Stimulated activated CD4-positive, alpha-beta T cell treated with anti-CD3 and anti-CD28 coated beads, Interleukin-1b, Interleukin-23, amount 100 ng/mL, for 48 hours (primary cell): ENCODE measurements around the gene RRP15.

Experiments
- DNase-seq: peaks from one replicate; pipeline ENCODE4 v3.0.0-alpha.2; 2020

RRP15 gene, protein sequence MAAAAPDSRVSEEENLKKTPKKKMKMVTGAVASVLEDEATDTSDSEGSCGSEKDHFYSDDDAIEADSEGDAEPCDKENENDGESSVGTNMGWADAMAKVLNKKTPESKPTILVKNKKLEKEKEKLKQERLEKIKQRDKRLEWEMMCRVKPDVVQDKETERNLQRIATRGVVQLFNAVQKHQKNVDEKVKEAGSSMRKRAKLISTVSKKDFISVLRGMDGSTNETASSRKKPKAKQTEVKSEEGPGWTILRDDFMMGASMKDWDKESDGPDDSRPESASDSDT

DNA sequence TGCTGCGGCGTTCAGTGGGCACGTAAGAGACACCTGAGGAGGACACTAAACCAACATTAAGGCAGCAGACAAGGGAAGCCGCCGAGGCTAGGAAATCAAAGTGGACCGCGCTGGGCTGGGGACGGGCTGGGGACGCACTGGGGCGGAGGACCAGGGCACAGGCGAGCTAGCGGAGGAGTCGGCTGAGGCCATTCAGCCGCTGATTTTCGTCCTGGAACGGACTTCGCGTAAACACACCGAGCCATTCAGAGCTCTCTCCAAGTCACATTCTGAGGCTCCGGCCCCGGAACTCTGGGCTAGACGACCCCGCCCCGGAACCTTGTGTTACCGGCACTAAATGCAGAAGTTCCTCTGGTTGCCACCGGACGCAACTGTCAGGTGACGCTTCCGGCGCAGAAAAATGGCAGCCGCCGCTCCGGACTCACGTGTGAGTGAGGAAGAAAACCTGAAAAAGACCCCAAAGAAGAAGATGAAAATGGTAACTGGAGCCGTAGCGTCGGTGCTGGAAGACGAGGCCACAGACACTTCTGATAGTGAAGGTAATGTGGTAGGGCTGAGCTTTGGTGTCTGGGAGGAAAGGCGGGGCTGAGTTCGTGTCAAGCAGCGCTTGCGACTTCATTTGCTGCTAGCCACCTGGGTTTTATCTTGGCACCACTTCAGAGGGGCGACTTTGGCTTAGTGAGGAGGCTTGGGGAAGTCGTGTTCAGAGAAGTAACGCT lies at the start of gene RRP15:
Gene RRP15, plus strand, starts transcription at position 377 of the 719 bp plus-strand sequence. Its CDS starts 24 bp downstream, at position 401.
- DNase-seq, result peak; percentile 88

DNA sequence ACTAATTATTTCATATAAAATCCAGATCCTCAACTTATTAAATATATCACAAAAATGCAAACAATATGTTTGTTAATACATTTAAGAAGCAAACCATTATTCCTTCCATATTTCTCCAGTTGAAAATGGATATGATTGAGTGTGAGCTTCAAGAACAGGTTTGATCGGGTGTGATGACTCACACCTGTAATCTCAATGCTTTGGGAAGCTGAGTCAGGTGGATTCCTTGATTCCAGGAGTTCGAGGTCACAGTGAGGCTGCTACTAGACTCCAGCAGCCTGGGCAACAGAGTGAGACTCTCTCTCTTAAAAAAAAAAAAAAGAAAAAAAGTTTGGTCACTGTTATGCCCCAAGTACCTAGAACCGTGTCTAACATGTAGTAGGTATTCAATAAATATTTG lies 42.9 kb upstream of the RRP15 start:
- no peak for DNase-seq

DNA sequence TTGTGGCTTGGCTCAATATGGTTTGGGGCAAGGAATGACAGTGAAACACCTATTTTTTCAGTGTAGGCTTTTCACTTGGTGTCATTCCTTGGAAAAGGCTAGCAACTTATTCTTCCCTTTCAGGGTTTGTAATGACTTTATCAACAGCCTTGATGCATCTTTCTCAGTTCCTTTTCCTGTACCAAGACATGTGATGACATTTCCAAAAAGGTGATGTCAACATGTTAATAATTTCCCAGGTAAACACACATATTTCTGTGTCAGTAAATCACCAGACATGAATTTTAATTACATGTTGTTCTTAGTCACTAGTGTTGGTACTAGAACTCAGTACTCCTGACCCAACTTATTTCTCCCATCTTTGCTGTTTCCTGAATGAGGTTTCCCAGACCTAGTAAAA lies 37.8 kb upstream of the RRP15 start:
- no peak for DNase-seq

DNA sequence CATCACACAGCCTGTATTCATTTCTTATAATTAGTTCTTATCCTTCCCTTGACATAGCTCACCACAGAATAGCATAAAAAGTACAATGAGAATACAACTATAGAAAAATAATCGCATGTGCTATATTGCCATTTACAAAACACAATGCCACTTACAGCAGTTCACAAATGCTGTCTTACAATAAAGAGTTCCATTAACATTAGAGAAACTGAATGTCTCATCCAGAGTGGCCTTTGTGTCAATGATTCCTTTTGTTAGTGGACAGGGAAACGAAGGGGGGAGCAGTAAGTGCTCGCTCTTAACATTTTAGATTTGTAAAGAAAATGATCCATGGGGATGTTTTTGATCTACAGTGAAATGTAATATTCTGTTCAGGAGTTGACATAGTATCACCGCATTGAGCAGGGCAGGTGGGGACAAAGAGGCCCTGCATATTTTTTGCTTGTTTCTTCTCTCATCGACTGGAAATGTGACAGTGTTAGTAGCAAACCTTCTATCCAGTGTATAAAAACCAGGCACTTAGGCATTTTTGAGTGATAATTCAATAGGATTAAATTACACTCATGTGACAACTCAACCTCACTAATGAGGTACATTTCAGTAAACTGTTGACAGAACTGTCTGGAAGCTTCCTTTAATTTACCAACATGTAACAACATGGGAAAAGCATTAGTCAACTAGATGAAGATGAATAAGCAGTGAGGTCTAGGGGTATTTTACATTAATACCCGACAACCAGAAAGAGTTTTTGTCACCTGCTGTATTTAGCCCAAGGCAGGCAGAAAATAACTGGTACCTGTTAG lies 35.6 kb upstream of the RRP15 start:
- no peak for DNase-seq

DNA sequence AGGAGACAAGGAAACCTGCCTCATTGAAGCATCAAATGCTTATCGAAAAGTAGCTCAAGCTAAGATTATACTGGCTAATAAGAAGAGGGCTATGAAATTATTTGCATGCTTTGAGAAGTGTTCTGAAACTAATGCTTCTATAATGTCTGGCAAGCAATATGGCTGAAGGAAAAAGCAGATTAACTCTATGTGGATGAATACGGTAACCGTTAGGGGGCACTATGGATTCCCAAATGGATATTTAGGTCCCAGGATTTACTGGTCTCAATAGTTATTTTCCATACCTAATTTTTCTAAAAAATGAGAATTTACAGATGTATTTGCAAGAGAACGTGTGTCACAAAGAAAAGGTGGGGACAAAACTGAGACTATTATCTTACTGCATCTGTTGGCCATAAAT lies 34.6 kb upstream of the RRP15 start:
- DNase-seq, result no peak

DNA sequence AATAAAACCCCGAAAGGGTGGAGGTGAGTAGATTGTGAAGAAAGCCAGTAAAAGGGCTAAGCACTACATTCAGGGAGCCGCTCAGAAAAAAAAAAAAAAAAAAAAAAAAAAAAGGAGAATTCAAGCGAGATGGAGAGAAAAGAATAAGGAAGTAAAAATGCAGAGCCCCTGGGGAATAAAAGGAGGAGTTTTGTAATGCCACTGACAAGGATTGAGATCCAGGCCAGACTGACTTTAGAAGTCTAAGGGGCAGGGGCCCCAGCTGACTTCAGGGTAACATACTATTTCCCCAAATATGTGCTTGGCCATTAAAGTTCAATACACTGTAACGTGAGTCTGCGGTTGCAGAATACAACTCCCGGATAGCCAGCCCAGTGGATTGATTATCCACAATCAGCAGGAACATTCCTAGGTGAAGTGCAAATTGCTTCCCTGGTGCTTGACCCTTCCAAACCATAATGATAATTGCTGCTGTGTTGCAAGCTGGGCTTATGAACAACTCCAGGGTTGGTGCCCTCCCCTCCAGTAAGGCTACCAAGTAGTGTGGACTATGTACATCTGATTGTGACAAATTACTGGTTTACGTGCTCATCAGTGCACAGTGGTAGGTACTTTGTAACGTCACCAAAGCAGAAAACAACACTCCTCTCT lies 30.7 kb upstream of the RRP15 start:
- no peak for DNase-seq

DNA sequence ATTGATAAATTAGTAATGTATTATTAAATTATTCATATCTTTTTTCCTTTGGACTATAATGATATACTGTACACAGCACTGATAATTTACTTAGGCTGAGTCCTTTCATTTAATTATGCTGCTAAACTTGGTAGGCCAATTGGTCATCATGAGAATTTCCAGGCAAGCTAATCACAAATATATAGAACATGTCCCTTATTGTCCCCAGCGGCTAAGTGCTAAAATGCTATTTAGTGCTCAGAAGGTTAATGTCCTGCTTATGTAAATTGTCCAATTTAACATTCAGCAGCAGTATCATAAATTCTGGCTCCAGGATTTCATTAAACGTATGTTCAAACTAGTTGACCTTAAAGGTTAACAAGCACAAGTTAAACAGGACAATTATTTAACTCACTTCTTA lies 30.0 kb upstream of the RRP15 start:
- DNase-seq, result no peak

DNA sequence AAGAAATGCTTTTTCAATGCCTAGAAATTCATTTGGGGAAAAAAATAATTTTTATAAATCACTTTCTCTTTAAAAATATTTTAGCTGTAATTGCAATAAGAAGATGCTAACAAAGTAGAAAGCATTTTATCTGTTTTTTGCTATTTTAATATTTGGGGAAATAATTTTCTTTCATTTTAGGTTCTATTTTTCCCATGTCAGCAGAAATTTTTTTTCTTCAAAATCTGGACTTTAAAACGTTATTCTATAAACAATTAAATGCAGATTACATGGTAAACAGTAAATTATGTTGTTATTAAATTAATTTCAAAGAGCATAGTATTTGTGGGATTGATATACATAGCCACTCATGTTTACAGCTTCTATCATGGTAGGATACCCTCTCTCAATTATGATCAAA lies 27.7 kb upstream of the RRP15 start:
- DNase-seq, result no peak

DNA sequence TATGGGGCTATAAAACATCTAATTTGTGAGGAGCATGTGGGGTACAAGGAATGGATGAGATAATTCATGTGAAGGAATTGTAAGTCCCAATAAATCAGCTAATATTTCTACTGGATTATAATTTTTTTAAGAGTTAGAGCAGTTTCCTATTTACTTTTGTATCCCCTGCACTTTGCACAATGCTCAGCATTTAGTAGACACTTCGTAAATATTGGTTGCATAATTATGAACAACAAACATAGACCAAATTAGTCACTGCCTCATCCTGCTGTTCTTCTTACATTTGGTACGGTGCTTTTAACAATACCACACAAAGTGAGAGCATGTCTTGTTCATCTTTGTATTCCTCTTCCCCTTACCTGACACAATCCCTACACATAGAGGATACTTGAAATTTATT lies 27.1 kb upstream of the RRP15 start:
- no peak for DNase-seq

DNA sequence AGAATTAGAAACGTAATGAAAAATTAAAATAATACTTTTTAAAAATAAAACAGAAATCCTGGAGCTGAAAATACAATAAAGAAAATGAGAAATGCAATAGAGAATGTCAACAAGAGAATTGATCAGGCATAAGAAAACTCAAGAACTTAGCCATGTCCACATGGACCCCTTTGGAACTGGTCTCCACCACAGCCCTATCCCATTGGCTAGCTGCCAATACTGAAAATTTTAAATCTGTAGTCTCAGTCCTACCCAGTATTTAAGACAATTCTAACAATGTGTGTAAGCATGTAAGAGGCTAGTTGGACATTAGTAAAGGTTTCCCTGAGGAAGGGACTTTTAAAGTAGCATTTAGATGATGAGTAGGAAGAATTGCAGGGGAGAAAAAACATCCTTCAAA lies 25.8 kb upstream of the RRP15 start:
- DNase-seq, result no peak

DNA sequence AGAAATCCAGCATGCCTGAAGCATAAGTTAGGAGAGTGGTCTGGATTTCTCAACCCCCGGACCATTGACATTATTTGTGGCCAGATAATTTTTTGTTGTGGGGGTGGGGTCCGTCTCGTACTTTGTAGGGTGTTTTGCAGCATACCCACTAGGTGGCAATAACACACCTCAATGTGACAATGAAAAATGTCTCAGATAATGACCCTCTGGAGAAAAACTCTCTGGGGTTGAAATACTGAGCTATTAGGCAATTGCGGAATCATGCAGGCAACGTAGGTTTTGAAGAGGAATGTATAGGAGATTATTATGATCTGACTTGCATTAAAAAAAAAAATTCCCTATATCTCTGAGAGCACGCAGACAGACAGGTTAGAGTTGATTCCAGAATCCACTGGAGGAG lies 25.3 kb upstream of the RRP15 start:
- no peak for DNase-seq

DNA sequence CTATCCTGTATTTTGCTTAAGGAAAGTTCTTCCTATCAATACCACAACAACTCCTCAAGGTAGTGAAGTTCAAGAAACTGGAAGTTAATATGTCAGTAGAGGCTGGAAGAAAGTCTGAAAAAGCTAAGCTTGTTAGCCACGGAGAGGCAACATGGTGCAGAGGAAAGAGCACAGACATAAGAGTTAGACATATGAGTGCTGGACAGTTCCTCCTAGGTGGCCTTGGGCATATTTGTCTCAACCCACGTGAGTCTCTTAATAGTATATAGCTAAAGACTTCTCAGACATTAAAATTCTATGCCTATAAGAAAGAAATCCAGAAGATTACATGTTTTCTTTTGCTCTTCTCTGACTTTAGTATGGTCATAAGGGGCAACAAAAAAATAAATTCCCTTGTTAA lies 22.8 kb upstream of the RRP15 start:
- no peak for DNase-seq

DNA sequence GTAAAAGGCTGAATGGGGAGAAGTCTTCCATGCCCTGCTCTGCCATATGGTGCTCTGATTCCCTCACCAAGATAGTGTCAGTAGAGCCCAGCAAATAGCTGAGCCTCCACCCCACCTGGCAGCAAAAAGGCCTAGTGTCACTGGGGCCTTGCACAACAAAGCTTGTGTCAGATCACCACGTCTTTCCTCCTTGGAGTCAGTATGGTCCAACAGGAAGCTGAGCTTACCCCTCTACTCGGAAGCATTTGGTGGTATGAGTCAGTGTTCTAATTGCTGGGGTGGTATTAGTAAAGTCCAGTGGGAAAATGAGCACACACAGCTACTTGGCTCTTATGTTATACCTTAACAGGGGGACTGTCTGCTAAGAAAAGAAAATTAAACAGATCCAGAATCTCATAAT lies 18.7 kb upstream of the RRP15 start:
- DNase-seq, result no peak

DNA sequence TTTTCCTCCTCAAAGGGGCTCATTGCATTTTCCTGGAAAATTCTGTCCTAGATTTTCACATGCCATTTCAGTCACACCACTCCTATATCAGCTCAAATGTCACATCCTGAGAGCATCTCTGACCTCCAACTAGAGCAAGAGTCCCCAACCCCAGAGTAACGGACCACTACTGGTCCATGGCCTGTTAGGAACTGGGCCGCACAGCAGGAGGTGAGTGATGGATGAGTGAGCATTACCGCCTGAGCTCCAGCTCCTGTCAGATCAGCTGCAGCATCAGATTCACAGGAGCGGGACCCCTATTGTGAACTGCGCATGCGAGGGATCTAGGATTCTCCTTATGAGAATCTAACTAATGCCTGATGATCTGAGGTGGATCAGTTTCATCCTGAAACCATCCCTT lies 12.7 kb upstream of the RRP15 start:
- DNase-seq, result no peak

DNA sequence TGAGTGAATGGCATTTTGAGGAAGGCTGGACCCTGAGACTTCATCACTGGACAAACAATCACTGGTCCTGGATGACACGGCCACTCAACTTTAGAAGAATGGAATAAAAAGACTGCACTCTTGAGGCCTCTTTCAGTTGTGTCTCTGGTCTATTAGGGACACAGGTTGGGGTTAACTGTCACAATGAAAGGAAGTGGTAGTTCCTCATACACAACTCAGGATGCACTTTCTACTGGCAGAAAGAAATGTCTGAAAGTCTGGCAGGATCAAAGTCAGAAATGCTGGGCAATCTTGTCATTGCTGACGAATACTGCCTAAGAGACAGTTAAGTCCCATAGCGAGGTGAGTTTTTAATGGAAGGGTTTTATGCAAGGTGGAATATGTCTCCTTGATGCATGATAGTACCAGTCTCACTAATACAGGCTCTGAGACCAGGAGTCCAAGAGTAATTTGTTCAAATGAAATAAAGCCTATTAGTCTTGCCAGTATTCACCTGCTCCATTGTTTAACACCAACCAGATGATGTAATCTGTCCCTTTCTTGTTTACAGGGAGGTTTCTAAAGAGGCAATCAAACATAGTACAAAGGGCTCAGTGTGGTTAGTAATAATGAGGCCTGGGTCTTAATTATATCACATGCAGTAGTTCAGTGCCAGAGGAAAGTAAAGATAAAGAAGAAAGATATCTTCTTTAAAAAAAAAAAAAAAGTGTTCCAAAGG lies 11.2 kb upstream of the RRP15 start:
- DNase-seq, result no peak

DNA sequence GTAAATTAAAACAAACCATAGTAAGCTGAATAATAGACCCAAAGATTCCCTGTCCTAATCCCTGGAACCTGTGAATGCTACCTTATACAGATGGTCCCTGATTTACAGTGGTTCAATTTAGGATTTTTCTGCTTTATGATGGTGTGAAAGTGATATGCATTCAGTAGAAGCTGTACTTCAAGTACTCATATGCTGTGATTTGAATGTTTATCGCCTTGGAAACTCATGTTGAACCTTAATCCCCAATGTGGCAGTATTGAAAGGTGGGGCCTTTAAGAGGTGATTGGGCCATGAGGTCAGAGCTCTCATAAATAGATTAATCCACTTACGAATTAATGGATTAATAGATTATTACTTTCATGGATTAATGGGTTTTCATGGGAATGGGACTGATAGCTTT lies 10.6 kb upstream of the RRP15 start:
- DNase-seq, result no peak

DNA sequence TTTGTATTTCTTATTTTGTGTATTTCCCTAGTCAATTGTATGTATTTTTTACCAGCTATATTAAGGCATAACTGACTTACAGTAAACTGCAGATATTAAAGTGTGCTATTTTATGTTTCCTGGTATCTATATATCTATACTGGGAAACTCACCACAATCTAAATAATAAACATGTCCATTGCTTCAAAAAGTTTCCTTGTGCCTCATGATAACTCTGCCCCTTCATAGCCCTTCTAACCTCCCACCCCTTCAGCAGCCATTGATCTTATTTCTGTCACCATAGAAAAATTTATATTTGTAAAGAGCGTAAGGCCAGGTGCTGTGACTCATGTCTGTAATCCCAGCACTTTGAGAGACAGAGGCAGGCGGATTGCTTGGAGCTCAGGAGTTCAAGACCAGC lies 9.3 kb upstream of the RRP15 start:
- no peak for DNase-seq

DNA sequence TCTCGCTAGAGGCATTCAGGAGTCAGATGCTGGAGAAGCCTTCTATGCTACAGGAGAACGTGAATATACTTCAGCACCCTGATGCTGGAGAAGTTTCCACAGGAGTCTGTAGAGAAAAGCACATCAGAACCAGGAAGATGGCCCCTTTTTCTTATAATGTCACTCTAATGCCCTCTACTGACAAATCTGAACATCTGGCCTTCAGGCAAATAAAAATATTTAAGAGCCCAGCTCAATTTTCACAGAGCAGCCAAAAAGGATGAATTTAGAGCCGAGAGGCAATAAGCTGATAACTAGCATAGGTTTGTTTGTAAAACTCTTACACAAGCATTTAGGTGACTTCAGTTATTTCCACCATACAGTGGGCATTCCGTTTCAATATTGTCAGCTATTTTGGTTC lies 3.8 kb upstream of the RRP15 start:
- DNase-seq, result no peak

DNA sequence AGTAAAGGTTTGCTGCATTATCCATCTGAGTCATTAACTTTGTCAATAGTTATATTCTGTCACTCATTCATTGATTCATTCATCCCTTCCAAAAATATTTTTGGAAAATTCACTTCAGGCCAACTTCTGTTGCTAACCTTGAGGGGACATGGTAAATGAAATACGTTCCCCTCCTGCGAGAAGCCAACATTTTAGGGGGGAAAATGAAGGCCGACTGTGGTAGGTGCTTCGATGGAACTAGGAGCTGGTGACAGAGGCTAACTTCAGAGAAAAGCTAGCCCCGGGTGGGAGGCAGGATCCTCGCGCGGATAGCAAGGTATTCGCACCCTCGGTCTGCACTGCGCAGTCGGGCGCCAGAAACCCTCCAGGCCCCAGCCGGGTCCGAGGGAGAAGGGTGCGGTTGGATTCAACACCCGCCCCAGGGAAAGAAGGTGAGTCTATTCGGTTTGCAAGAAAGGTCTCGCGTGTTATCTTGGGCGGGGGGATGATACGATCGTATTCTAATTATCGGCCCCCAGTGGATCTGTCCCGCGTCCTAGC lies 646 bp upstream of the RRP15 start:
- no peak for DNase-seq

DNA sequence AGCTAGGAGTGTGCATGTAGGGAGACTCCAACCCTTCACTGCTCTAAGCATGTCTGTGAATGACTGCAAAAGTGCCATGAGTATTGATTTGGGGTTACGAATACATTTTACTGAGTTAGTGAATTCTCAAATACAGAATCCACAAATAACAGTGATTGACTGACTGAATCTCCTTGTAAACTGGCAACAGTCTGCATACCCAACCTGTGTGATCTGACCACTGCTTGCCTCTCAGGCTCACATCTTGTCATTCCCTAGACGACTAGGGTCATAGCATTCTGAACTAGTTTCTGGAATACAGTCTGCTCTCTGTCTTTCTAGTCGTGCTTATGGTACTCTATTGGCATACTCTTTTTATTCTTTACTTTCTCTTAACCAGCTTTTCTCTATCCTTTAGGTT lies 7.4 kb downstream of the RRP15 start:
- no peak for DNase-seq

DNA sequence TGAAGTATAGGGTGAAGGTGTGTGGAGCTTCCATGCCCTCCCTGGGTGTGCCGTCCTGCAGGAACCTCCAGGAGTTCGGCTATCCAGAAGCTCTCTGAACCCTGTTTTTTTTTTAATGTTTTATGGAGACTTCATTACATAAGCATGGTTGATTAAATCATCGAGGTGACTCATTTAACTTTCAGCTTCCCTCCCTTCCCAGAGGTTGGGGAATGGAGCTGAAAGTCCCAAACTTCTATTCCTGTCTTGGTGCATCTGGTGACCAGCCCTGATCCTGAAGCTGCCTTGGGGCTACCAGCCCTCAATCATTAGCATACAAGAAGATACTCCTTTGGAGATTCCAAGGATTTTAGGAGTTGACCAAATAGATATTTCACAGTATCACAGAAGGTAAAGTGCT lies 9.5 kb downstream of the RRP15 start:
- DNase-seq, result no peak

DNA sequence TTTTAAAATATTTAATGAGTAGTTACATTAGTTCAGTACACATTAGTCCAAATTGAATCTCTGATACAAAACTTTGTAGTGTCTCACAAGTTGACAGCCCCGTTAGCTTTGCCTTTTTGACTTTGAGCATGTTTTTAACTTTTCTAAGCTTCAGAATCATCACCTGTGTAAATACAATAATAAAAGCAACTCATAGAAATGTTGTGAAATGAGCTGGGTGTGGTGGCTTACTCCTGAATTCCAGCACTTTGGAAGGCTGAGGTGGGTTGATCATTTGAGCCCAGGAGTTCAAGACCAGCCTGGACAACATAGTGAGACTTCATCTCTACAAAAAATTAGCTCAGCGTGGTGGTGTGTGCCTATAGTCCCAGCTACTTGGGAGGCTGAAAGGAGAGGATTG lies 11.1 kb downstream of the RRP15 start:
- no peak for DNase-seq

DNA sequence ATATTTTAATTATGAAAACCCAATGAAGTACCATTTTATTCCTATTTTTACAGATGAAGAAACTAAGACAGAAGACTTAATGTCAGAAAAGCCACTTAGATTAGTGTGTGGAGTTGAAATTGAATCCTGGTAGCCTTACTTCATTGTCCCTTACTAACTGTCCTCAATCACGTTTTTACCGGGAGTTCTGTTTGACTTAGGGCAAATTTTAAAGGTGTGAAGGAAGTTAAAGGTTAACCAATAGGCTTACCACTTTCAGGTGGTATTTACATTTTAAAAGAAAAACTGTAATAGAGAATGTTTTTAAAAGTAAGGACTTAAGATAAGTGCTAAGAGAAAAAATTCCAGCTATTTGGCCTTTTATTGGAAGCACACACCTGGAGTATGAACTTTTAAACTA lies 12.4 kb downstream of the RRP15 start:
- DNase-seq, result no peak
